A673 (cell line): ENCODE results near the gene RALGAPA1. TPM values are rescaled to one million over a fixed set of nuclear protein-coding genes. Genes with fewer than 3 reads are reported as not detected.
"Not testable (repeated sequence)": the region's sequence is repeated elsewhere in the genome, so short reads cannot be mapped to it uniquely, and the experiment has no call there.

Experiments used
- BruUV-seq: library from RNA; stranded (reverse); fragments of 400-500 nt; replicated peaks from 2 replicates; lab custom pipeline; 2021; lab: Mats Ljungman, UMichigan
- CTCF ChIA-PET: fragments of 300-600 bp; sonication (Branson Sonifier 250); formaldehyde crosslinking; loops from one replicate; lab custom pipeline; 2022; ENCODE audit warnings: antibody characterized with exemption; lab: Charles Lee
- POLR2A ChIA-PET: fragments of 300-600 bp; sonication (Branson Sonifier 250); formaldehyde crosslinking; loops from one replicate; lab custom pipeline; 2022; ENCODE audit warnings: antibody characterized with exemption; ENCODE audit not compliant: low non-redundant PET; lab: Charles Lee
- DNase-seq: peaks from one replicate; pipeline ENCODE4 v3.0.0-alpha.2; 2015; ENCODE audit warnings: low spot score
- H3K27ac ChIP-seq: fragments of 200-600 bp; sonication (generic); 2 replicates; pipeline ENCODE4 v1.5.1; 2016; ENCODE audit warnings: mixed run types, low read depth, mild to moderate bottlenecking, mixed read lengths, antibody characterized with exemption, low read length; ENCODE audit not compliant: poor library complexity, severe bottlenecking
- H3K27me3 ChIP-seq: fragments of 200-600 bp; sonication (generic); replicated peaks from 2 replicates; pipeline ENCODE4 v1.6.1; 2017; ENCODE audit warnings: mixed run types, low read depth, mild to moderate bottlenecking, mixed read lengths, antibody characterized with exemption, low read length; ENCODE audit not compliant: insufficient read depth, poor library complexity
- H3K36me3 ChIP-seq: fragments of 200-600 bp; sonication (generic); 2 replicates; pipeline ENCODE4 v1.6.1; 2016; ENCODE audit warnings: mixed run types, mild to moderate bottlenecking, mixed read lengths, antibody characterized with exemption, low read length; ENCODE audit not compliant: insufficient read depth, poor library complexity, severe bottlenecking
- H3K4me1 ChIP-seq: fragments of 200-600 bp; sonication (generic); 2 replicates; pipeline ENCODE4 v1.6.1; 2017; ENCODE audit warnings: mixed run types, mild to moderate bottlenecking, mixed read lengths, antibody characterized with exemption, low read length; ENCODE audit not compliant: insufficient read depth, poor library complexity, severe bottlenecking
- H3K4me3 ChIP-seq: fragments of 200-600 bp; sonication (generic); 2 replicates; pipeline ENCODE4 v1.5.1; 2016; ENCODE audit warnings: low read depth, mixed run types, mild to moderate bottlenecking, mixed read lengths, low read length; ENCODE audit not compliant: poor library complexity, severe bottlenecking
- H3K9me3 ChIP-seq: fragments of 200-600 bp; sonication (generic); 2 replicates; pipeline ENCODE4 v1.6.1; 2016; ENCODE audit warnings: mixed run types, low read depth, mild to moderate bottlenecking, mixed read lengths, antibody characterized with exemption, low read length; ENCODE audit not compliant: poor library complexity, severe bottlenecking
- EZH2 ChIP-seq: fragments of 200-600 bp; sonication (generic); IDR thresholded peaks from 2 replicates; pipeline ENCODE4 v1.6.1; 2017; ENCODE audit warnings: borderline replicate concordance, low read depth, mild to moderate bottlenecking, mixed read lengths, antibody characterized with exemption, low read length; ENCODE audit not compliant: poor library complexity, severe bottlenecking
- intact Hi-C: fragments of 100-400 bp; cut with micrococcal nuclease; formaldehyde crosslinking; loops from one replicate; pipeline ENCODE4 v1.10.0; 2022; ENCODE audit not compliant: unreplicated experiment
- total RNA-seq: library from RNA; stranded (reverse); gene quantifications from 2 replicates; pipeline ENCODE4 v1.2.3, GENCODE V29; 2021
- TF ChIP-seq, protein P1 (sequence below): fragments of 300-800, 200-600 bp; sonication (generic); conservative IDR thresholded peaks from 2 replicates; pipeline ENCODE4 v1.5.1; 2017; ENCODE audit warnings: low read depth, mild to moderate bottlenecking, antibody characterized with exemption, low read length, moderate library complexity, mixed read lengths

RALGAPA1 gene
- total RNA-seq, 1 experiment from 2014 or later: 42.4 TPM

DNA sequence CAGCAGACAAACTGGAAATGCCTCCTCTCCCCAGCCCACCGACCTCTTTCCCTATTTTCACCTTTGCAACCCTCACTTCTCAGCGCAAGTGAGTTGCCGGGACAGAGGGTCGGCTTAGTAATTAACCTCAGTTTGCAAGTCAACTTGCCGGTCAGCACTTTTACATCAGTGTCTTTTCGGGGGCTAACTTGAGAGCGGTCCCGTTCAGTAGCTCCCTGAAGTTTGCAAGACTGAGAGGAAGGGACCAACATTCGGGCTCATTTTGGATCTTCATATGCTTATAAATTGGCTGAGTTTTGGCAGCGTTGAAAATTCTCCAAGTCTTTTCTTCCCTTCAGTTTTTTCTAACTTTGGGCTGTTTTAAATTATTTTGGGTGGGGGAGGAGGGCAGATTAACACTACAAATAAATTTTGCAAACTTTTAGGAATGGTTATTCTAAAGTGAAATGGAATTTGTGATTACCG lies 17.9 kb upstream of the RALGAPA1 start:
- DNase-seq: no peak
- Histone ChIP-seq H3K9me3 (no peaks in the 10 kb centered on the region), H3K4me3 (peak overlapping the region; percentile 71), H3K4me1 (peaks cover 10% of the 10 kb centered on the region), H3K27ac (peak overlapping the region; percentile 93), H3K36me3 (no peaks in the 10 kb centered on the region), H3K27me3 (no peaks in the 10 kb centered on the region)
- ChIA-PET POLR2A (no interaction called here), CTCF (no interaction called here)
- intact Hi-C loops: no loop called here
- BruUV-seq: no TSS peak
- TF ChIP-seq EZH2: no peak
- TF ChIP-seq, protein P1, sequence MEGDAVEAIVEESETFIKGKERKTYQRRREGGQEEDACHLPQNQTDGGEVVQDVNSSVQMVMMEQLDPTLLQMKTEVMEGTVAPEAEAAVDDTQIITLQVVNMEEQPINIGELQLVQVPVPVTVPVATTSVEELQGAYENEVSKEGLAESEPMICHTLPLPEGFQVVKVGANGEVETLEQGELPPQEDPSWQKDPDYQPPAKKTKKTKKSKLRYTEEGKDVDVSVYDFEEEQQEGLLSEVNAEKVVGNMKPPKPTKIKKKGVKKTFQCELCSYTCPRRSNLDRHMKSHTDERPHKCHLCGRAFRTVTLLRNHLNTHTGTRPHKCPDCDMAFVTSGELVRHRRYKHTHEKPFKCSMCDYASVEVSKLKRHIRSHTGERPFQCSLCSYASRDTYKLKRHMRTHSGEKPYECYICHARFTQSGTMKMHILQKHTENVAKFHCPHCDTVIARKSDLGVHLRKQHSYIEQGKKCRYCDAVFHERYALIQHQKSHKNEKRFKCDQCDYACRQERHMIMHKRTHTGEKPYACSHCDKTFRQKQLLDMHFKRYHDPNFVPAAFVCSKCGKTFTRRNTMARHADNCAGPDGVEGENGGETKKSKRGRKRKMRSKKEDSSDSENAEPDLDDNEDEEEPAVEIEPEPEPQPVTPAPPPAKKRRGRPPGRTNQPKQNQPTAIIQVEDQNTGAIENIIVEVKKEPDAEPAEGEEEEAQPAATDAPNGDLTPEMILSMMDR: no peak

DNA sequence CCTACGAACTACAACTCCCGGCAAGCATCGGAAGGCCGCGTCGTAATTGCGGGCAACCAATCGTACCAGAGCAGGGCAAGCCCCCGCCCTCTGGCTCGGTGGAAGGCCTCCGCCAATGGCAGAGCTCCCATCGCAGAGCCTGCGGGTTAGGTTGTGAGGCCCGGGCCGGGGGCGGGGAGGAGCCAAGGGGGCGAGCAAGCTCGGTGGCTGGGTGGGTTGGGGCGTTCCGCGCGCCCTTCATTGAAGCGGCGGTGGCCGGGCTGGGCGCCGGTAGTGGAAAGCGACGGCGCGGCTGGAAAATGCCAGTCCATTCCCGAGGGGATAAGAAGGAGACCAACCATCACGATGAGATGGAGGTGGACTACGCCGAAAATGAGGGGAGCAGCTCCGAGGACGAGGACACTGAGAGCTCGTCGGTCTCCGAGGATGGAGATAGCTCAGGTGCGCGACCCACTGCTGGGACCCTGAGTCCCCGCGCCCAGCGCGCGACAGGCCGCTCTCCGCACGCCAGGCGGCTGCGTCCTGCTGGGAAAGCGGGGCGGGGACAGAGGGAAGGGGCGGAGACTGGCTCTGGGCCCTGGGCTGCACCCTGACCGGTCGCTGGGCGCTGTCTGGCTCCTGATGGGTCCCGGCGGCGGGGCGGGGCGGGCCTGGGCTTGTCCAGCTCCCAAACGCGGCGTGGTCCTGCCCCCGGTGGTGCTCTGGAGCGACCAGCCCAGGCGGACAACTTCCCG lies 17.3 kb upstream of the RALGAPA1 start, which contains the start of gene BRMS1L:
Gene BRMS1L, plus strand, starts transcription at position 121 of the 734 bp plus-strand sequence. Its CDS starts 179 bp downstream, at position 300.
- peak within 1 kb of the TSS; percentile 93 for H3K27ac ChIP-seq
- TF ChIP-seq EZH2: no peak
- TF ChIP-seq, protein P1: no peak

DNA sequence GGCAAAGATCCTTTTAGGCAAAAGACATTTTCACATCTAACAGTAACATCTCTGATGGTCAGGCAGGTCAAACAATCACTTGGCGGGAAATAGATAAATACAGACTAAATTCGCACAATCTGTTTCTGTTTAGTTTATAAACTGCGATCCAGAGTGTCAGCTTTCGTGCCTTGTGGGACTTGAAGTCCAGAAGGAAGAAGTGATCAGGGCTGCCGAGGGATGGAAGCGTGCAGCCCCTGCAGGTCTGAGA lies 16.8 kb upstream of the RALGAPA1 start:
- Histone ChIP-seq H3K27ac (peak overlapping the region; percentile 58), H3K4me1 (peaks cover 11% of the 10 kb centered on the region), H3K4me3 (peak overlapping the region; percentile 71), H3K9me3 (no peaks in the 10 kb centered on the region), H3K27me3 (no peaks in the 10 kb centered on the region), H3K36me3 (no peaks in the 10 kb centered on the region)
- no TSS peak for BruUV-seq
- DNase-seq: no peak
- intact Hi-C loops: no loop called here
- no peak for TF ChIP-seq EZH2
- TF ChIP-seq, protein P1: no peak
- CTCF ChIA-PET: interaction anchor here (0.6 kb wide), 2 partner anchors 292 to 410 kb away, joined by 3 to 5 read pairs; partner anchors contain the start of gene INSM2
- POLR2A ChIA-PET: interaction anchor here (0.6 to 0.7 kb wide), 3 partner anchors 11 to 292 kb away, joined by 3 to 14 read pairs (median 5); partner anchors contain the start of gene INSM2

More for the DNA sequence above, 17.3 kb upstream of the RALGAPA1 start, which contains the start of gene BRMS1L:
- Histone ChIP-seq H3K36me3 (no peaks in the 10 kb centered on the region), H3K4me3 (peak within 1 kb of the TSS; percentile 71), H3K4me1 (peaks cover 11% of the 10 kb centered on the region), H3K9me3 (no peaks in the 10 kb centered on the region), H3K27me3 (no peaks in the 10 kb centered on the region)
- no TSS peak for BruUV-seq
- intact Hi-C loops: no loop called here
- peak; percentile 100 for DNase-seq
- ChIA-PET CTCF (interaction anchor here (0.6 kb wide), 1 partner anchor 292 kb away, joined by 5 read pairs; the partner anchor contains the start of gene INSM2), POLR2A (interaction anchor here (0.6 to 0.7 kb wide), 4 partner anchors 11 to 422 kb away, joined by 3 to 14 read pairs (median 6); partner anchors contain the start of genes INSM2 and NFKBIA)

DNA sequence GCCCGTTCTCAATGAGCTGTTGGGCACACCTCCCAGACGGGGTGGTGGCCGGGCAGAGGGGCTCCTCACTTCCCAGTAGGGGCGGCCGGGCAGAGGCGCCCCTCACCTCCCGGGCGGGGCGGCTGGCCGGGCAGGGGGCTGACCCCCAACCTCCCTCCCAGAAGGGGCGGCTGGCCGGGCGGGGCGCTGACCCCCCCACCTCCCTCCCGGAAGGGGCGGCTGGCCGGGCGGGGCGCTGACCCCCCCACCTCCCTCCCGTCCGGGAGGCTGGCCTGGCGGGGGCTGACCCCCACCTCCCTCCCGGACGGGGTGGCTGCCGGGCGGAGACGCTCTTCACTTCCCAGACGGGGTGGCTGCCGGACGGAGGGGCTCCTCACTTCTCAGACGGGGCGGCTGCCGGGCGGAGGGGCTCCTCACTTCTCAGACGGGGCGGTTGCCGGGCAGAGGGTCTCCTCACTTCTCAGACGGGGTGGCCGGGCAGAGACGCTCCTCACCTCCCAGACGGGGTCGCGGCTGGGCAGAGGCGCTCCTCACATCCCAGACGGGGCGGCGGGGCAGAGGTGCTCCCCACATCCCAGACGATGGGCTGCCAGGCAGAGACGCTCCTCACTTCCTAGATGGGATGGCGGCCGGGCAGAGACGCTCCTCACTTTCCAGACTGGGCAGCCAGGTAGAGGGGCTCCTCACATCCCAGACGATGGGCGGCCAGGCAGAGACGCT lies 15.5 kb upstream of the RALGAPA1 start:
- BruUV-seq, intact Hi-C loops, POLR2A ChIA-PET, H3K9me3 ChIP-seq, CTCF ChIA-PET, H3K27me3 ChIP-seq, H3K27ac ChIP-seq, H3K36me3 ChIP-seq, DNase-seq: not testable (repeated sequence)
- Histone ChIP-seq H3K4me3 (peak overlapping the region; percentile 71), H3K4me1 (peaks cover 11% of the 10 kb centered on the region)
